Calu3 (cell line): Measurements from ENCODE around the gene CYTH1. TPM values are rescaled to one million over a fixed set of nuclear protein-coding genes. Genes with fewer than 3 reads are reported as not detected.
A peak's percentile ranks its signal among the peaks of the same experiment; 100 is the strongest.

ENCODE experiments used
- BruUV-seq: library from RNA; stranded (reverse); fragments of 400-500 nt; replicated peaks from 2 replicates; lab custom pipeline; 2021; lab: Mats Ljungman, UMichigan
- CTCF ChIA-PET: fragments of 300-600 bp; sonication (Branson Sonifier 250); formaldehyde crosslinking; loops from one replicate; lab custom pipeline; 2022; ENCODE audit warnings: antibody characterized with exemption; lab: Charles Lee
- DNase-seq: peaks from one replicate; pipeline ENCODE4 v3.0.0; 2022
- H3K27ac Mint-ChIP-seq: one replicate; pipeline ENCODE4 v1.8.0; 2022; ENCODE audit warnings: mixed read lengths; ENCODE audit not compliant: unreplicated experiment
- H3K27me3 Mint-ChIP-seq: one replicate; pipeline ENCODE4 v1.8.0; 2022; ENCODE audit warnings: mixed read lengths; ENCODE audit not compliant: unreplicated experiment
- H3K36me3 Mint-ChIP-seq: one replicate; pipeline ENCODE4 v1.8.0; 2022; ENCODE audit warnings: mild to moderate bottlenecking, moderate library complexity, mixed read lengths; ENCODE audit not compliant: insufficient read depth, unreplicated experiment
- H3K4me1 Mint-ChIP-seq: one replicate; pipeline ENCODE4 v1.8.0; 2022; ENCODE audit warnings: mild to moderate bottlenecking, low read depth, mixed read lengths; ENCODE audit not compliant: unreplicated experiment
- H3K4me3 Mint-ChIP-seq: one replicate; pipeline ENCODE4 v1.8.0; 2022; ENCODE audit warnings: mild to moderate bottlenecking, low read depth, moderate library complexity, mixed read lengths; ENCODE audit not compliant: unreplicated experiment
- H3K9me3 Mint-ChIP-seq: one replicate; pipeline ENCODE4 v1.8.0; 2022; ENCODE audit warnings: low read depth, mixed read lengths; ENCODE audit not compliant: unreplicated experiment
- intact Hi-C: fragments of 100-400 bp; cut with micrococcal nuclease; formaldehyde crosslinking; loops from one replicate; pipeline ENCODE4 v1.10.0; 2022; ENCODE audit not compliant: unreplicated experiment
- total RNA-seq: library from RNA; stranded (reverse); gene quantifications from 2 replicates; pipeline ENCODE4 v1.2.3, GENCODE V29; 2022
- TF ChIP-seq, protein P1 (sequence below): fragments of 200-600 bp; IDR thresholded peaks from one replicate; pipeline ENCODE4 v1.8.0; 2022; ENCODE audit warnings: antibody characterized with exemption; ENCODE audit not compliant: unreplicated experiment

Gene CYTH1
- total RNA-seq, 1 experiment from 2014 or later: 40.5 TPM

DNA sequence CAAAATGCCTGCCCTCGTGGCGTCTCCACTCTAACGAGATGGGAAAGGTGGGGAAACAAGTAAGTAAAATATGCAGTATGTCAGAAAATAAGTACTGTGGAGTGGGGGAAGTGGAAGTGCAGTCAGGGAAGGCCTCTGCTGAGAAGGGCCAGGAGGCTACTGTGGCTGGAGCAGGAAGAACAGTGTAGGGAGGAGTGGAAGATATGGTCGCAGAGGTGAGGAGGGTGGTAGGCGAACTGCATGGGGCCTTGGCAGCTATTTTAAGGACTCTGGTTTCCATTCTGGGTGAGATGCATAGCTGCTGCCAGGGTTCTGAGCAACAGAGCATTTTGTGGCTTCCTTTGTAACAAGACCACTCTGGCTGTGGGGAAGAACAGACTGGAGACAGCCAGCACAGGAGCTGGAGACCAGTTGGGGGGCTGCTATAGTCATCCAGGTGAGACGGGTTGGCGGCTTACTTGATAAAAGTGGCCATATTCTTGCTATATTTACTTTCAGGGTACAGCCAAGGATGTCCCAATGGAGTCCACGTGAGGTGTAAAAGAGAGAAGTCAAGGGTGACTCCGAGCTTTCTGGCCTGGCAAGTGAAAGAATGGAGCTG, 42.6 kb downstream of the CYTH1 start:
- DNase-seq: no peak
- H3K9me3 Mint-ChIP-seq: no peaks in the 10 kb centered on the region
- TF ChIP-seq, protein P1, sequence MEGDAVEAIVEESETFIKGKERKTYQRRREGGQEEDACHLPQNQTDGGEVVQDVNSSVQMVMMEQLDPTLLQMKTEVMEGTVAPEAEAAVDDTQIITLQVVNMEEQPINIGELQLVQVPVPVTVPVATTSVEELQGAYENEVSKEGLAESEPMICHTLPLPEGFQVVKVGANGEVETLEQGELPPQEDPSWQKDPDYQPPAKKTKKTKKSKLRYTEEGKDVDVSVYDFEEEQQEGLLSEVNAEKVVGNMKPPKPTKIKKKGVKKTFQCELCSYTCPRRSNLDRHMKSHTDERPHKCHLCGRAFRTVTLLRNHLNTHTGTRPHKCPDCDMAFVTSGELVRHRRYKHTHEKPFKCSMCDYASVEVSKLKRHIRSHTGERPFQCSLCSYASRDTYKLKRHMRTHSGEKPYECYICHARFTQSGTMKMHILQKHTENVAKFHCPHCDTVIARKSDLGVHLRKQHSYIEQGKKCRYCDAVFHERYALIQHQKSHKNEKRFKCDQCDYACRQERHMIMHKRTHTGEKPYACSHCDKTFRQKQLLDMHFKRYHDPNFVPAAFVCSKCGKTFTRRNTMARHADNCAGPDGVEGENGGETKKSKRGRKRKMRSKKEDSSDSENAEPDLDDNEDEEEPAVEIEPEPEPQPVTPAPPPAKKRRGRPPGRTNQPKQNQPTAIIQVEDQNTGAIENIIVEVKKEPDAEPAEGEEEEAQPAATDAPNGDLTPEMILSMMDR: no peak
- CTCF ChIA-PET: no interaction called here
- no TSS peak for BruUV-seq
- no peaks in the 10 kb centered on the region for H3K27me3 Mint-ChIP-seq
- no peak overlapping the region for H3K27ac Mint-ChIP-seq
- no peak overlapping the region for H3K4me3 Mint-ChIP-seq
- H3K4me1 Mint-ChIP-seq: peaks cover 30% of the 10 kb centered on the region
- peaks cover 32% of the 10 kb centered on the region for H3K36me3 Mint-ChIP-seq
- intact Hi-C loops: no loop called here

DNA sequence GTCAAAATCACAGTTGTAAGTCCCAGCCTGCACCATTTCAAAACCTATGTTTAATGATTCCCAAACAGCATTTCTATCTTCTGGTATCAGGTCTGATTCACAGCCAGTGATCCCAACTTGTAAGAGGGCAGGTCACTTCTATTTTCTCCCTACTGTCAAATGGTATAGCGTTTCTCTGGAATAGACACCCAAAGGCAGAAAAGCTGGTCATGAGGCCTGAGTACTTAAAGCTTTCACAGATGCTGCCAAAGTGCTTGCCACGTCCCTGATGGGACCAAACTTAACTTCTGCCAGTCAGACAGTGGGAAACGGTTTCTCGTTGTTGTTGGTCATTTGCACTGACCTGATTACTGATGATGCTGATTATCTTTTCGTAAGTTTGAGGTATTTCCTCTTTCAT, 43.4 kb downstream of the CYTH1 start:
- H3K4me1 Mint-ChIP-seq: peaks cover 32% of the 10 kb centered on the region
- no peaks in the 10 kb centered on the region for H3K9me3 Mint-ChIP-seq
- no peak overlapping the region for H3K27ac Mint-ChIP-seq
- no peak overlapping the region for H3K4me3 Mint-ChIP-seq
- H3K27me3 Mint-ChIP-seq: no peaks in the 10 kb centered on the region
- no TSS peak for BruUV-seq
- CTCF ChIA-PET: no interaction called here
- no peak for DNase-seq
- intact Hi-C loops: no loop called here
- TF ChIP-seq, protein P1: no peak
- H3K36me3 Mint-ChIP-seq: peaks cover 32% of the 10 kb centered on the region

DNA sequence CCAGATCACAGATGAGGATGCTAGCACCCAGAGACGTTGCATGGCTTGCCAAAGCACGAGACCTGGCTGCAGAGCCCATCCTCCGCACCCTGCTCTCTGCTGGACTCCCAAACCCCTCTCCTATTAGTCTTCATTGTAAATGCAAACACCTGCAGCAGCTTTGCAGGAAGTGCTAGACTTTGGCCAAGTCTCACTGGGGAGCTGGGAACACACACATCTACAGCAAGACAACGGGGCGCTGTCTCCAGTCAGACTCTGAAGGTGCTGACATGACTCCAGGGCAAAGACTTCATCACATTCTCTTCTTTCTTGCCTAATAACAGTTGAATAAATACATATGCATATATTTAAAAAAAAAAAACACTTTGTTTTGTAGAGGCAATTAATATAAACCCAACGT, 43.8 kb downstream of the CYTH1 start:
- BruUV-seq: no TSS peak
- TF ChIP-seq, protein P1: no peak
- no peak for DNase-seq
- no peaks in the 10 kb centered on the region for H3K9me3 Mint-ChIP-seq
- CTCF ChIA-PET: interaction anchor here (0.8 kb wide), 1 partner anchor 22 kb away, joined by 3 read pairs; no protein-coding TSS in a partner anchor
- no peak overlapping the region for H3K4me3 Mint-ChIP-seq
- peaks cover 32% of the 10 kb centered on the region for H3K36me3 Mint-ChIP-seq
- intact Hi-C loops: no loop called here
- H3K27me3 Mint-ChIP-seq: no peaks in the 10 kb centered on the region
- no peak overlapping the region for H3K27ac Mint-ChIP-seq
- H3K4me1 Mint-ChIP-seq: peaks cover 36% of the 10 kb centered on the region

DNA sequence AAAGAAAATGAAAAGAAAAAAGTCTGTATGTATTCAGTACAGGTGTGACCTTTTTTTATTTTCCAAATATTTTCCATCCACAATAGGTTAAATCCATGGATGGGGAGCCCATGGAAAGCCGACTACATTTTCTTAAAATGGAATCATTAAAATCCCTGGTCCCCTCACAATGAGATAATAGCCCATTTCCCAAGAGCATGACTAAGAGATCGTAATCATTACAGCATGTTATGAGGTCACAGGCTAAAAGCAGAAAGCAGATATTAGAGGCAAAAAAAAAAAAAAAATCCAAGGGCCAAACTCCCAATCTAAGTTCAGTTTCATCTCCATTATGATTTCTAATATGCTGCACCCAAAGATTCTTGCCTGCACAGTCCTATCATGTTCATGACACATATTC, 44.7 kb downstream of the CYTH1 start:
- H3K4me3 Mint-ChIP-seq: peak overlapping the region; percentile 96
- TF ChIP-seq, protein P1: no peak
- H3K27ac Mint-ChIP-seq: peak overlapping the region; percentile 88
- H3K9me3 Mint-ChIP-seq: no peaks in the 10 kb centered on the region
- peaks cover 38% of the 10 kb centered on the region for H3K4me1 Mint-ChIP-seq
- BruUV-seq: no TSS peak
- H3K27me3 Mint-ChIP-seq: no peaks in the 10 kb centered on the region
- H3K36me3 Mint-ChIP-seq: peaks cover 32% of the 10 kb centered on the region
- intact Hi-C loops: no loop called here
- CTCF ChIA-PET: interaction anchor here (0.8 to 1.5 kb wide), 4 partner anchors 19 to 40 kb away, joined by 5 to 12 read pairs (median 6); no protein-coding TSS in a partner anchor
- DNase-seq: no peak
